ENCODE results near the gene XRN1.
"Not testable (repeated sequence)": the region's sequence is repeated elsewhere in the genome, so short reads cannot be mapped to it uniquely, and the experiment has no call there.

XRN1 gene

GRCh38 chr3:142447852-142448823, at the start of gene XRN1:
XRN1 (minus strand) TSS chr3:142448037; CDS start chr3:142447944, 93 bp downstream.
- DNase-seq = peak; percentile 98

DNA sequence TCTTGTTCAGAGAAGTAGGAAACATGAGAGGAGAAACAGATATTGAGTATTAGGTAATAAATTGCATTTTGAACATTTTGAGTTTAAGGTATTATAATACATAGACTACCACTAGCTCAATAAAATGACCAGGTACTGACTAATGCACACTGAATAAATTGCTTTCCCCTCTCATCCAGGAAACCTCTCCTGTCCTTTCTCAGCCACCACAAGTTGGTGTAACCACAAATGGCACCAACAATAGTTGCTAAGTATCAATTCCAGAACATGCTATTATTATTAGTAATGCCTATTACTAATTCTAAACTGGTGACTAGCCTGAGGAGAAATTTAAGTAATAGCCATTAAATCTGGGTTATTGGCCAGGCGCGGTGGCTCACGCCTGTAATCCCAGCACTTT, 47.3 kb upstream of the XRN1 start:
- no peak for DNase-seq

DNA sequence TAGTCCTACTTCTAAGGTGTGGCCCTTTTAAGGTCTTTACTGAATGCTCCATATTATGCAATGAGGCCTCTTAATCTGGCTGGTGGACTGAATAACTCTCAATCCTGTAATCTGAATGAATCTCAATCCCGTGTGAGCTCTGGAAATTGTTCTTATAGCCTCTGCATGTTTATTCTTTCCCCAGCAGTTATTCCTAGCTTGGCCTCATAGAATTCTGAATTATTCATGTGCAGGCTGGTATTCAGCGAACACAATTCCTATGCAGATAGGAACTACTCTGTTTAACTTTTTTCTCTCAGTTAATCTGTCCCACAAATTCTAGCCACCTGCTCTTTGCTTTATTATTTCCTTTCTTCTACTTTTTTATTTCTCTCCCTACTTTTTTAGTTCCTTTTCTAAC, 44.3 kb upstream of the XRN1 start:
- no peak for DNase-seq

DNA sequence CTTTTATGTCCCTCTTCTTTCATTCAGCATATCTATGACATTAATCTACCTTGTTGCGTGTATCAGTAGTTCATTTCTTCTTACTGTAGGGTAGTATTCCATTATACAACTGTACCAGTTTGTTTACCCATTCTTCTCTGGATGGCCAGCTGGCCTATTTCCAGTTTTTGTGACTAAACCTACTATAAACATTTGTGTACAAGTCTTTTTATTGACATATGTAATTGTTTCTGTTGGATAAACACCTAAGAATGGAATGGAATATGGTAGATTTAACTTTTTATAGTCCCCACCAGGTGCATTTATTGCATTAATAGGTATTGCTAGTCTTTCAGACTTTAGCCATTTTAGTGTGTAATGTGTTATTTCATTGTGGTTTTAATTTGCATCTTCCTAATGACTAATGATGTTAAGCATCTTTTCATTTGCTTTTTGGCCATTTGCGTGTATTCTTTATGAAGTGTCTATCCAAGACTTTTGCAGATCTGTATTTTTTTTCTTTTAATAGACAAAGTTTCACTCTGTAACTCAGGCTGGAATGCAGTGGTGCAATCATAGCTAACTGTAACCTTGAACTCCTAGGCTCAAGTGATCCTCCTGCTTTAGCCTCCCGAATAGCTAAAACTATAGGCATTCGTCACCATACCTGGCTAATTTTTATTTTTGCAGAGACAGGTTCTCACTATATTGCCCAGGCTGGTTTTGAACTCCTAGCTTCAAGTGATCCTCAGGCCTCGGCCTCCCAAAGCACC, 41.9 kb upstream of the XRN1 start:
- DNase-seq = no peak

DNA sequence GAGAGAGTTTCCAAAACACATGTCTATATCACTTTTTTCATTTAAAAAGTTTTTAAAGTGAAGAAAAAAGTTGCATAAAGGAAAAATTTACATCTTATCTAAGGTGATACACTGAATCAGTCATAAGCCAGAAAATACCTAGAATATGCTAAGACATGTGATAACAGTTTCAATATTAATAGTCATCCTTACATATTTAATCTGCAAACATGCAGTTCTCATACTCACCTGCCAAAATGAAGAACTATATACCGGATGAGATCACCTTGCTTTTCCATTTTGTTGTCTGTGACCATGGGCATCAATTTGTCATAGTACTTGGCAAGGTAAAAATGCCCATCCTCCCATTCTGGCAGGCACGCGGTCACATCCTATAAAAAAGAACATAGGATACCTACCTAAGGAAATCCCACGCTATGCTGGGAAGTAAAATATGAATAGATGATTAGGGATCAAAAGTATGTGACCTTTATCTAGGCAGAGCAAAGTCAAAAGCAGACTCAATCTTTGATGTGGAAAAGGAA, 37.1 kb upstream of the XRN1 start:
- DNase-seq = no peak

DNA sequence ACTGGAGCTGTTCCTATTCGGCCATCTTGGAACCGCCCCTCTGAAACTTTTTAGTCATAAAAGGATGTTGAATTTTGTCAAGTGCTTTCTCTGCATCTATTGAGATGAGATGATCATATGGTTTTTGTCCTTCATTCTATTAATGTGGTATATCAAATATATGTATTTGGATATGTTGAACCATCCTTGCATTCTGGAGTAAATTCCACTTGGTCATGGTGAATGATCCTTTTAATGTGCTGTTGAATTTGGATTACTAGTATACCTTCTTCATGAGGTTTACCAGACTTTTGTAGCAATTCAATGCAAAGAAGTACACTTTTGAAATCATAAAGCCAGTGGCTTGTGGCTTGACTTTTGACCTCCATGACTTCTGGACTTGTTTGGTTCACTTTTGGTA, 33.4 kb upstream of the XRN1 start:
- DNase-seq = peak; percentile 7

DNA sequence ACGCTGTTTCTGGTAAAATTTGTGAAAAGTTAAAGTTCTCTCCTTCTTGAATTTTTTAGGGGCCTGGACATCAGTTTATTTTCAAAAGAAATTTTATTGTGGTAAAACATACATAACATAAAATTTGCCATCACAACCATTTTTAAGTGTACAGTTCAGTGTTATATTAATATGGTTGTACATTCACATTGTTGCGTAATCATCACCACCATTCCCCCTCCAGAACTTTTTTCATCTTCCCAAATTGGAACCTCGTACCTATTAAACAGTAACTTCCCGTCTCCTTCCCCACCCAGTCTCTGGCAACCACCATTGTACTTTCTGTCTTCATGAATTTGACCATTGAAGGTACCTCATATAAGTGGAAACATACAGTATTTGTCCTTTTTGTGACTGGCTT, 23.0 kb upstream of the XRN1 start:
- no peak for DNase-seq

- no peak for DNase-seq
These were observed 20.6 kb upstream of the XRN1 start for GRCh38 chr3:142468456-142468855.

- DNase-seq = no peak
These were observed 19.9 kb upstream of the XRN1 start for GRCh38 chr3:142467768-142468167.

GRCh38 chr3:142460689-142461088, 12.9 kb upstream of the XRN1 start:
- no peak for DNase-seq

GRCh38 chr3:142459929-142460328, 12.1 kb upstream of the XRN1 start:
- no peak for DNase-seq

- DNase-seq = no peak
These were observed 11.3 kb upstream of the XRN1 start for GRCh38 chr3:142459096-142459495.

DNA sequence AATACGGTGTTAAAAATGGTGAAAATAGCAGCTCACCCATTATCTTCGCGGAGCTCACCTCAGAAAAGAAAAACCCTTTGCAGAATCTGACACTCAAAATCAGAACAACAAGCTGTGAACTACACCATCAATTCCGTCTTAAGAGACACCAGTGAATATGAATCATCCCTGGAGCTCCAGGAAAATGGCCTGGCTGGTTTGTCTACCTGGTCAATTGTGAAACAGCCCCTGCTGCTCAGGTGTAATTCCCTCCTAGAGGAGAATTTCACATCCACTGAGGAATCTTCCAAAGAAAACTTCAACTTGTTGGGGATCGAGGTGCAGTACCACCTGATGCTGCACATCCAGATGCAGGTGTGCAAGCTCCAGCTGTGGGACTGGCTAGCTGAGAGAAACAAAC, 3.0 kb upstream of the XRN1 start:
- DNase-seq = no peak

GRCh38 chr3:142450189-142450588, 2.4 kb upstream of the XRN1 start:
- DNase-seq = no peak

DNA sequence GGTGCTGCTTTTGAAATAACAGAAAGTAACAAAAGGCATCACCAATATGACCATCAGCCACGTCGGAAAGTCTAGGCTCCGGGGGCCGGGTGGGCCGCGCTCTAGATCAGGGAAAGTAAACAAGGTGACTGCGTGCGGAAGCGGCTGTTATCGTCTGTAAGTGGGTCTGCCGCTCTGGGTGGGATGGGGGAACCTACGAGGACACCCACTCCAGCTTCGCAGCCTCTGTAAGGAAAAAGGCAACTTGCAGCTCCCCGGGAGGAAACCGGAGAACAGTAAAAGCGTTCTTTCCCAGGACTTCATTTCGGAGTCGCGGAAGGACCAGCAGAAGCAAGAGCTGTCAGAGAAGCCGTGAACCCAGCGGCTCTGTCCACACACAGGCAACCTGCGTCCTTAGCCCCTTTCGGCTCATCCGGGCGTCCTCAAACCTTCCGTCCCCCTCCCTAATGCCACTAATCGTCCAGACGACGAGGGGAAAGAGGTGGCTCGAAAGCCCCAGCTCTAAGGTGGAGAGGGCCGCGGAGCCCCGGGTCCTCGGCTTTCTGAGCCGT, 461 bp downstream of the XRN1 start:
- DNase-seq = no peak

- no peak for DNase-seq
These were observed 2.0 kb downstream of the XRN1 start for GRCh38 chr3:142445816-142446254.

DNA sequence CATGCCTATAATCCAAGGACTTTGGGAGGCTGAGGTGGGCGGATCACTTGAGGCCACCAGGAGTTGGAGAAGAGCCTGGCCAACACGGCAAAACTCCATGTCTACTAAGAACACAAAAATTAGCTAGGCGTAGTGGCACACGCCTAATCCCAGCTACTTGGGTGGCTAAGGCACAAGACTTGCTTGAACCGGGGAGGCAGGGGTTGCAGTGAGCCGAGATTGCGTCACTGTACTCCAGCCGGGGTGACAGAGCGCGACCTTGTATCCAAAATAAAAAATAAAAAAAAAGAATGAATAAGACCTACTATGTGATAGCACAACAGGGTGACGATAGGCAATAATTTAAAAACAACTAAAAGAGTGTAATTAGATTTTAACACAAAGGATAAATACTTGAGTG, 3.5 kb downstream of the XRN1 start:
- DNase-seq = no peak

GRCh38 chr3:142443060-142443459, 4.8 kb downstream of the XRN1 start:
- not testable (repeated sequence) for DNase-seq

DNA sequence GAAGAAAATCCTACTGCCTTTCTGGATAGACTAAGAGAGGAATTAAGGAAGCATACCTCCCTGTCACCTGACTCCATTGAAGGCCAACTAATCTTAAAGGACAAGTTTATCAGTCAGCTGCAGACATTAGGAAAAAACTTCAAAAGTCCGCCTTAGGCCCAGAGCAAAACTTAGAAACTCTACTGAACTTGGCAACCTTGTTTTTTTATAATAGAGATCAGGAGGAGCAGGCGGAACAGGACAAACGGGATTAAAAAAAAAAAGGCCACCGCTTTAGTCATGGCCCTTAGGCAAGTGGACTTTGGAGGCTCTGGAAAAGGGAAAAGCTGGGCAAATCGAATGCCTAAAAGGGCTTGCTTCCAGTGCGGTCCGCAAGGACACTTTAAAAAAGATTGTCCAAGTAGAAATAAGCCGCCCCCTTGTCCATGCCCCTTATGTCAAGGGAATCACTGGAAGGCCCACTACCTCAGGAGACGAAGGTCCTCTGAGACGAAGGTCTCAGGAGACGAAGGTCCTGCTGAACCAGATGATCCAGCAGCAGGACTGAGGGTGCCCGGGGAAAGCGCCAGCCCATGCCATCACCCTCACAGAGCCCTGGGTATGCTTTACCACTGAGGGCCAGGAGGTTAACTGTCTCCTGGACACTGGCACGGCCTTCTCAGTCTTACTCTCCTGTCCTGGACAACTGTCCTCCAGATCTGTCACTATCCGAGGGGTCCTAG, 8.2 kb downstream of the XRN1 start:
- DNase-seq = not testable (repeated sequence)

- DNase-seq = not testable (repeated sequence)
These were observed 9.7 kb downstream of the XRN1 start for GRCh38 chr3:142438096-142438495.

DNA sequence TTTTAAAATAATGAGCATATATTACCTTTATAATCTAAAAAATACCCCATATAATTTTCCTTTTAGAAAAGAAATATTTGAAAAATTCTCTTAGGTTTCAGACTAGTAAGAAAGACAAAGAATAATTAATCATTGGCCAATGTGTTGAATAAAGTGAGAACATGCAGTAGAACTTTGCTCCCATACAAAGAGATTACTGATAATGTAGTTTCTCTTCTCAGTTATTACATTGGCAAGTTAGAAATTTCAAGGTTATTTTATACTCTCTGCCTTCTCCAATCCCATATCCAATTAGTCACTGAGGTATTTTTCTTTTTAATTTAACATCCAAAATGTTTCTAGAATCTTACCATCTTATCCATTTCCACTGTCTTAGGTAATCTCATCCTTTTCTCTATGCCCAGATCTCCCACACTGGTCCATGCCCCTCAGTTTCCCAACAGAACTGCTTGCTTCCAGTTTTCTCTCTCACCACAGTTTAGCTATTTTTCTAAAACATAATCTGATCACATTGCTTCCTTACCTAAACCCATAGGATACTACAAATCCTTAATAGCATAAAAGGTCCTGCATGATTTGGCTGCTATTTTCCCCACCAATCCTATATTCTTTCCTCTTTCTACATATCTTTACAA, 10.8 kb downstream of the XRN1 start:
- no peak for DNase-seq

- DNase-seq = no peak
These were observed 13.3 kb downstream of the XRN1 start for GRCh38 chr3:142434503-142434902.

Measured in eye (tissue), 1 donor.